Neural crest cell (in vitro differentiated cells): ENCODE data around the gene CUL1. TPM values are rescaled to one million over a fixed set of nuclear protein-coding genes. Genes with fewer than 3 reads are reported as not detected.

Experiments
- DNase-seq: peaks from one replicate; pipeline ENCODE4 v3.0.0; 2021; ENCODE audit warnings: low read depth, mixed read lengths, low spot score
- H3K27ac Mint-ChIP-seq: one replicate; pipeline ENCODE4 v1.8.0; 2021; ENCODE audit warnings: mild to moderate bottlenecking, mixed read lengths; ENCODE audit not compliant: unreplicated experiment
- H3K27me3 Mint-ChIP-seq: 2 replicates; pipeline ENCODE4 v1.8.0; 2021; ENCODE audit warnings: low read depth, mild to moderate bottlenecking, mixed read lengths
- H3K36me3 Mint-ChIP-seq: 2 replicates; pipeline ENCODE4 v1.8.0; 2021; ENCODE audit warnings: low read depth, mild to moderate bottlenecking, mixed read lengths
- H3K4me1 Mint-ChIP-seq: 2 replicates; pipeline ENCODE4 v1.8.0; 2021; ENCODE audit warnings: mixed read lengths
- H3K4me3 Mint-ChIP-seq: one replicate; pipeline ENCODE4 v1.8.0; 2021; ENCODE audit warnings: mild to moderate bottlenecking, mixed read lengths
- H3K9me3 Mint-ChIP-seq: 2 replicates; pipeline ENCODE4 v1.8.0; 2021; ENCODE audit warnings: mixed read lengths
- total RNA-seq: library from RNA; stranded (reverse); gene quantifications from 2 replicates; pipeline ENCODE4 v1.2.1, GENCODE V29; 2021
- TF ChIP-seq, protein P1 (sequence below): fragments of 200-600 bp; sonication (generic); conservative IDR thresholded peaks from 2 replicates; pipeline ENCODE4 v1.5.0; 2021; ENCODE audit warnings: antibody characterized with exemption, mild to moderate bottlenecking

CUL1 gene
- total RNA-seq, 1 donor from 2014 or later, result 70.0 TPM

DNA sequence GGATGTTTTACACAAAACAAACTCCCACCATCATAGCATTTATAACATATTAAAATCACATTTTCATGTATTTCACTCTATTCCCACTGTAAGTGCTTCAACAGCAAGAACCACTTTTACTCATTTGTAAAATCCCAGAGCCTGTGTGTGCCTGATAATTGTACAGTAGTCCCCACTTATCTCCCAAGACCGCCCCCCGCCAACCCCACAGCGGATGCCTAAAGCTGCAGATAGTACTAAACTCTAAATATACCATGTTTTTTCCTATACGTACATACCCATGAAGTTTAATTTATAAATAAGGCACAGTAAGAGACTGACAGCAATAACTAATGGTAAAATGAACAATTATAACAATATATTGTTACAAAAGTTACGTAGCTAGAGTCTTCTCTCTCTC lies 151.9 kb downstream of the CUL1 start:
- Mint-ChIP-seq H3K36me3 (no peaks in the 10 kb centered on the region), H3K4me1 (peaks cover 48% of the 10 kb centered on the region), H3K9me3 (no peaks in the 10 kb centered on the region), H3K27ac (no peak overlapping the region), H3K4me3 (no peak overlapping the region), H3K27me3 (no peaks in the 10 kb centered on the region)
- TF ChIP-seq, protein P1, sequence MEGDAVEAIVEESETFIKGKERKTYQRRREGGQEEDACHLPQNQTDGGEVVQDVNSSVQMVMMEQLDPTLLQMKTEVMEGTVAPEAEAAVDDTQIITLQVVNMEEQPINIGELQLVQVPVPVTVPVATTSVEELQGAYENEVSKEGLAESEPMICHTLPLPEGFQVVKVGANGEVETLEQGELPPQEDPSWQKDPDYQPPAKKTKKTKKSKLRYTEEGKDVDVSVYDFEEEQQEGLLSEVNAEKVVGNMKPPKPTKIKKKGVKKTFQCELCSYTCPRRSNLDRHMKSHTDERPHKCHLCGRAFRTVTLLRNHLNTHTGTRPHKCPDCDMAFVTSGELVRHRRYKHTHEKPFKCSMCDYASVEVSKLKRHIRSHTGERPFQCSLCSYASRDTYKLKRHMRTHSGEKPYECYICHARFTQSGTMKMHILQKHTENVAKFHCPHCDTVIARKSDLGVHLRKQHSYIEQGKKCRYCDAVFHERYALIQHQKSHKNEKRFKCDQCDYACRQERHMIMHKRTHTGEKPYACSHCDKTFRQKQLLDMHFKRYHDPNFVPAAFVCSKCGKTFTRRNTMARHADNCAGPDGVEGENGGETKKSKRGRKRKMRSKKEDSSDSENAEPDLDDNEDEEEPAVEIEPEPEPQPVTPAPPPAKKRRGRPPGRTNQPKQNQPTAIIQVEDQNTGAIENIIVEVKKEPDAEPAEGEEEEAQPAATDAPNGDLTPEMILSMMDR, result no peak
- DNase-seq, result no peak

Other genes with a start within 250 kb of the CUL1 start
- gene C7orf33, start 108.1 kb upstream of the CUL1 start, total RNA-seq, result not detected in 2 replicates
- gene EZH2, start 185.4 kb downstream of the CUL1 start, total RNA-seq, result 105 and 106 TPM in 2 replicates